Mesothelial cell of epicardium (in vitro differentiated cells): ENCODE results near the gene NLK. TPM values are rescaled to one million over a fixed set of nuclear protein-coding genes. Genes with fewer than 3 reads are reported as not detected.
"Not testable (repeated sequence)": the region's sequence is repeated elsewhere in the genome, so short reads cannot be mapped to it uniquely, and the experiment has no call there.

Experiments used
- DNase-seq, 2 experiments: peaks; one replicate each; pipeline ENCODE4 v3.0.0; 2021; ENCODE audit warnings: low spot score in 2 of 2; ENCODE audit not compliant: unreplicated experiment in 2 of 2
- H3K27ac Mint-ChIP-seq: 2 replicates; pipeline ENCODE4 v1.8.0; 2021; ENCODE audit warnings: mixed read lengths
- H3K27me3 Mint-ChIP-seq: 2 replicates; pipeline ENCODE4 v1.8.0; 2021; ENCODE audit warnings: low read depth, mixed read lengths
- H3K36me3 Mint-ChIP-seq: 2 replicates; pipeline ENCODE4 v1.8.0; 2021; ENCODE audit warnings: mixed read lengths
- H3K4me1 Mint-ChIP-seq: 2 replicates; pipeline ENCODE4 v1.8.0; 2021; ENCODE audit warnings: mixed read lengths
- H3K4me3 Mint-ChIP-seq: 2 replicates; pipeline ENCODE4 v1.8.0; 2021; ENCODE audit warnings: mild to moderate bottlenecking, moderate library complexity, mixed read lengths
- H3K9me3 Mint-ChIP-seq: 2 replicates; pipeline ENCODE4 v1.8.0; 2021; ENCODE audit warnings: mixed read lengths
- total RNA-seq: library from RNA; stranded (reverse); gene quantifications from 3 replicates; pipeline ENCODE4 v1.2.1, GENCODE V29; 2021
- TF ChIP-seq, protein P1 (sequence below): fragments of 200-600 bp; sonication (generic); IDR thresholded peaks from one replicate; pipeline ENCODE4 v1.5.0; 2021; ENCODE audit warnings: antibody characterized with exemption; ENCODE audit not compliant: unreplicated experiment

Gene NLK
- total RNA-seq, 1 donor from 2014 or later, result 22.6 TPM

DNA sequence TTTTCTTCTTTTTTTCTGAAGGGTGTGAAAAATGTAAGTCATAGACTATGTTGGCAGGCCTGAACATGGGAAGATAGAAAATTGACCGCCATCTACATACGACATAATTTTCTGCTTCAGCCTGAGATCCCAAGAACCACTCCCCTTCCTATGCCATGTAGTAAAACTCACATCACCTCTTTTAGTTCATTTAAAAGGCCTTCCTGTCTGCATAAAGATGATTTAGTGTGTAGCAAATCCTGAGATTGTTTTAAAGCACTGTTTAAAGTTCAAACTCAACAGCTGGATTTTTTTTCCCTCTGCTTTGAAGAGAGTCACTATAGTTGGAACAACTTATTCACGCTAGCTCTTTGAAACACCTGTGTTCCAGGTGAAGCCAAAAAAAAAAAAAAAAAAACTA is 101.5 kb downstream of the NLK start:
- TF ChIP-seq, protein P1, sequence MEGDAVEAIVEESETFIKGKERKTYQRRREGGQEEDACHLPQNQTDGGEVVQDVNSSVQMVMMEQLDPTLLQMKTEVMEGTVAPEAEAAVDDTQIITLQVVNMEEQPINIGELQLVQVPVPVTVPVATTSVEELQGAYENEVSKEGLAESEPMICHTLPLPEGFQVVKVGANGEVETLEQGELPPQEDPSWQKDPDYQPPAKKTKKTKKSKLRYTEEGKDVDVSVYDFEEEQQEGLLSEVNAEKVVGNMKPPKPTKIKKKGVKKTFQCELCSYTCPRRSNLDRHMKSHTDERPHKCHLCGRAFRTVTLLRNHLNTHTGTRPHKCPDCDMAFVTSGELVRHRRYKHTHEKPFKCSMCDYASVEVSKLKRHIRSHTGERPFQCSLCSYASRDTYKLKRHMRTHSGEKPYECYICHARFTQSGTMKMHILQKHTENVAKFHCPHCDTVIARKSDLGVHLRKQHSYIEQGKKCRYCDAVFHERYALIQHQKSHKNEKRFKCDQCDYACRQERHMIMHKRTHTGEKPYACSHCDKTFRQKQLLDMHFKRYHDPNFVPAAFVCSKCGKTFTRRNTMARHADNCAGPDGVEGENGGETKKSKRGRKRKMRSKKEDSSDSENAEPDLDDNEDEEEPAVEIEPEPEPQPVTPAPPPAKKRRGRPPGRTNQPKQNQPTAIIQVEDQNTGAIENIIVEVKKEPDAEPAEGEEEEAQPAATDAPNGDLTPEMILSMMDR, result no peak
- DNase-seq, result no peak
- Mint-ChIP-seq H3K4me3 (no peak overlapping the region), H3K36me3 (no peaks in the 10 kb centered on the region), H3K4me1 (peaks cover 8% of the 10 kb centered on the region), H3K9me3 (no peaks in the 10 kb centered on the region), H3K27ac (peak overlapping the region; percentile 2), H3K27me3 (no peaks in the 10 kb centered on the region)

DNA sequence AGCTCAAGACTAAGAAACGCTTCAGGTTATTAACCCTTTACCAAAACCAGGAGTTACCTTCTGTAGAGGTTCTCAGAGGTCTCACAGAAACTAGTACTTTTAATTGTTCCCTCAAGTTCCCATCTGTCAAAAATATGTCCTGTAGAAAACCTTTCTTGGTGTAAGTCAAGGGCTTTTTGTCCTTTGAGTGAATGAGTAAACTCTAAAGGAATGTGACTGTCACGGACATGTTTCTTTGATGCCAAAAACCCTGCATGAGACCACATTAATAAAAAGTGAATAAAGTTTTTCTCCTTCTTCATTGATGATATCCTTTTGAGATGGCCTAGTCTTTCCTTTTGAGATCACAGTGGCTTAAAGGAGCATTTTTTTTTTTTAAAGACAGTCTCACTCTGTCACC is 102.9 kb downstream of the NLK start:
- TF ChIP-seq, protein P1, result no peak
- DNase-seq, result no peak
- Mint-ChIP-seq H3K9me3 (no peaks in the 10 kb centered on the region), H3K27me3 (no peaks in the 10 kb centered on the region), H3K27ac (no peak overlapping the region), H3K4me1 (peaks cover 8% of the 10 kb centered on the region), H3K36me3 (no peaks in the 10 kb centered on the region), H3K4me3 (no peak overlapping the region)

- H3K4me1 Mint-ChIP-seq, result peaks cover 8% of the 10 kb centered on the region
- DNase-seq, result no peak
- TF ChIP-seq, protein P1, result no peak
- no peak overlapping the region for H3K4me3 Mint-ChIP-seq
- H3K9me3 Mint-ChIP-seq, result no peaks in the 10 kb centered on the region
- no peaks in the 10 kb centered on the region for H3K27me3 Mint-ChIP-seq
- no peaks in the 10 kb centered on the region for H3K36me3 Mint-ChIP-seq
- no peak overlapping the region for H3K27ac Mint-ChIP-seq
These were observed 104.5 kb downstream of the NLK start for GRCh38 chr17:28147017-28147416.

DNA sequence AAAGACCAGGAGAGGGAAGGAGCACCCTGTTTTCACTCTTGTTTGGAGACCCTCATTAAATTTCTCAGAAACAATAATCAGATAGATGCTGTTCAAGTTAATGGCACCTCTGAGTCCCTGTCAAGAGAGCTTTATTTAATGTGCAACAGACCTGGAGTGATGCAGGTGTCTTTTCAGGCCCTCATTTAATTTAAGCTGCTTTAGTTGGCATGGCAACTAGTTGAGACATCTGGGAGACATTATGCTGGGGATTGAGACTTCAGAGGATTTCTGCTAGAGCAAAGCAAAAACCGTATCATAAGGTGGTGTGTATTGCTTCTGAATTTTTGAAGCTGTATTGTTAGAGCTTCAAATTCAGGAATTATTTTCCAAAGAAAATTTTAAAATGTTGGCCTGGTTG is 108.5 kb downstream of the NLK start:
- no peak for DNase-seq
- Mint-ChIP-seq H3K4me3 (no peak overlapping the region), H3K9me3 (no peaks in the 10 kb centered on the region), H3K27ac (no peak overlapping the region), H3K36me3 (no peaks in the 10 kb centered on the region), H3K4me1 (no peaks in the 10 kb centered on the region), H3K27me3 (no peaks in the 10 kb centered on the region)
- TF ChIP-seq, protein P1, result no peak

- TF ChIP-seq, protein P1, result no peak
- Mint-ChIP-seq H3K4me1 (no peaks in the 10 kb centered on the region), H3K36me3 (no peaks in the 10 kb centered on the region), H3K9me3 (no peaks in the 10 kb centered on the region), H3K4me3 (no peak overlapping the region), H3K27ac (no peak overlapping the region), H3K27me3 (no peaks in the 10 kb centered on the region)
- DNase-seq, result no peak
These were observed 111.7 kb downstream of the NLK start for GRCh38 chr17:28154214-28154613.

DNA sequence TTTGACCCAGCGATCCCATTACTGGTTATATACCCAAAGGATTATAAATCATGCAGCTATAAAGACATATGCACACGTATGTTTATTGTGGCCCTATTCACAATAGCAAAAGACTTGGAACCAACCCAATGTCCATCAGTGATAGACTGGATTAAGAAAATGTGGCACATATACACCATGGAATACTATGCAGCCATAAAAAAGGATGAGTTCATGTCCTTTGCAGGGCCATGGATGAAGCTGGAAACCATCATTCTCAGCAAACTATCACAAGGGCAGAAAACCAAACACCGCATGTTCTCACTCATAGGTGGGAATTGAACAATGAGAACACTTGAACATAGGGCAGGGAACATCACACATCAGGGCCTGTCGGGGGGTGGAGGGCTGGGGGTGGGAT is 112.9 kb downstream of the NLK start:
- not testable (repeated sequence) for H3K4me1 Mint-ChIP-seq, DNase-seq, H3K27ac Mint-ChIP-seq, H3K27me3 Mint-ChIP-seq, H3K36me3 Mint-ChIP-seq, H3K9me3 Mint-ChIP-seq, H3K4me3 Mint-ChIP-seq
